HCT116 (cell line): Measurements from ENCODE around the gene MGA. TPM values are rescaled to one million over a fixed set of nuclear protein-coding genes. Genes with fewer than 3 reads are reported as not detected.

Source experiments
- ATAC-seq: fragments of 200-7000 bp; cut with Tn5 transposase; 2 replicates; pipeline ENCODE4 v1.9.1; 2020; ENCODE audit warnings: mild to moderate bottlenecking, moderate library complexity
- BruUV-seq: library from RNA; stranded (reverse); fragments of 400-500 nt; replicated peaks from 2 replicates; lab custom pipeline; 2021; lab: Mats Ljungman, UMichigan
- CTCF ChIA-PET: fragments of 300-600 bp; sonication (Branson Sonifier 250); formaldehyde crosslinking; loops from one replicate; lab custom pipeline; 2021; ENCODE audit warnings: antibody characterized with exemption; lab: Charles Lee
- POLR2A ChIA-PET: fragments of 300-600, 350-600 bp; sonication (Branson Sonifier 250); formaldehyde crosslinking; loops from one replicate; lab custom pipeline; 2021; ENCODE audit warnings: antibody characterized with exemption; lab: Charles Lee
- RAD21 ChIA-PET, 2 experiments: fragments of 300-600 bp; sonication (Branson Sonifier 250); formaldehyde crosslinking; loops; one replicate each; lab custom pipeline; 2023; ENCODE audit warnings: low total read pairs in 2 of 2; ENCODE audit not compliant: uncharacterized antibody in 2 of 2, unreplicated experiment in 2 of 2, low non-redundant PET in 1 of 2; lab: Charles Lee
- DNase-seq: peaks from one replicate; pipeline ENCODE4 v3.0.0-alpha.2; 2010; ENCODE audit warnings: low read depth, low spot score
- H2AFZ ChIP-seq: fragments of 200-600 bp; shearing (Covaris generic), sonication (generic); 2 replicates; pipeline ENCODE4 v1.6.1; 2017; ENCODE audit warnings: low read depth, mixed run types, mixed read lengths, antibody characterized with exemption, low read length; ENCODE audit not compliant: poor library complexity, severe bottlenecking
- H3K27ac ChIP-seq: 2 replicates; pipeline ENCODE4 v1.5.1; 2012; ENCODE audit warnings: low read depth, low read length
- H3K27me3 ChIP-seq: fragments of 200-600 bp; sonication (generic); 2 replicates; pipeline ENCODE4 v1.6.1; 2016; ENCODE audit warnings: mixed run types, low read length, mixed read lengths; ENCODE audit not compliant: insufficient read depth
- H3K36me3 ChIP-seq, 2 experiments: fragments of 200-500 bp in 1 of 2; fragments of 200-600 bp in 1 of 2; sonication (Bioruptor generic) in 1 of 2; sonication (generic) in 1 of 2; 2 replicates each; pipeline versions ENCODE4 v1.5.1 to v1.6.1; 2014 to 2016; ENCODE audit warnings: low read length in 2 of 2, inconsistent platforms in 1 of 2, mixed read lengths in 1 of 2, mixed run types in 1 of 2; ENCODE audit not compliant: insufficient read depth in 2 of 2, control insufficient read depth in 1 of 2
- H3K4me1 ChIP-seq, 2 experiments: fragments of 200-600 bp in 1 of 2; sonication (generic) in 1 of 2; 2 replicates each; pipeline versions ENCODE4 v1.5.1 to v1.6.1; 2012 to 2017; ENCODE audit warnings: low read length in 2 of 2, inconsistent platforms in 1 of 2, mild to moderate bottlenecking in 1 of 2, mixed read lengths in 1 of 2, mixed run types in 1 of 2, moderate library complexity in 1 of 2; ENCODE audit not compliant: insufficient read depth in 2 of 2, control insufficient read depth in 1 of 2
- H3K4me2 ChIP-seq: fragments of 200-600 bp; sonication (generic); 2 replicates; pipeline ENCODE4 v1.6.1; 2017; ENCODE audit warnings: mixed run types, low read length, mixed read lengths
- H3K4me3 ChIP-seq, 2 experiments: fragments of 200-600 bp in 1 of 2; sonication (generic) in 1 of 2; replicated peaks in 1 of 2; 2 replicates each; pipeline ENCODE4 v1.5.1; 2011 to 2016; ENCODE audit warnings: low read length in 2 of 2, control low read depth in 1 of 2, low read depth in 1 of 2, mild to moderate bottlenecking in 1 of 2, mixed read lengths in 1 of 2, mixed run types in 1 of 2
- H3K79me2 ChIP-seq: fragments of 200-600 bp; sonication (generic); 2 replicates; pipeline ENCODE4 v1.6.1; 2017; ENCODE audit warnings: mild to moderate bottlenecking, mixed run types, low read length, moderate library complexity, mixed read lengths; ENCODE audit not compliant: insufficient read depth
- H3K9ac ChIP-seq: fragments of 200-600 bp; sonication (generic); 2 replicates; pipeline ENCODE4 v1.6.1; 2016; ENCODE audit warnings: low read length, mixed read lengths
- H3K9me2 ChIP-seq: fragments of 200-600 bp; sonication (generic), shearing (Covaris generic); 2 replicates; pipeline ENCODE4 v1.6.1; 2017; ENCODE audit warnings: mixed run types, mild to moderate bottlenecking, moderate library complexity; ENCODE audit not compliant: insufficient read depth
- H3K9me3 ChIP-seq, 2 experiments: fragments of 200-500 bp in 1 of 2; fragments of 200-600 bp in 1 of 2; sonication (Bioruptor generic) in 1 of 2; sonication (generic) in 1 of 2; 2 replicates each; pipeline ENCODE4 v1.6.1; 2014 to 2017; ENCODE audit warnings: low read length in 2 of 2, mixed read lengths in 2 of 2, inconsistent platforms in 1 of 2, low read depth in 1 of 2, mild to moderate bottlenecking in 1 of 2, mixed run types in 1 of 2, moderate library complexity in 1 of 2; ENCODE audit not compliant: control insufficient read depth in 1 of 2, insufficient read depth in 1 of 2
- H4K20me1 ChIP-seq: fragments of 200-600 bp; sonication (generic), shearing (Covaris generic); 2 replicates; pipeline ENCODE4 v1.6.1; 2017; ENCODE audit warnings: mixed run types, mild to moderate bottlenecking, moderate library complexity; ENCODE audit not compliant: insufficient read depth
- CBX3 ChIP-seq: IDR thresholded peaks from 2 replicates; pipeline ENCODE4 v1.6.1; 2012; ENCODE audit warnings: low read depth
- CEBPB ChIP-seq: IDR thresholded peaks from 2 replicates; pipeline ENCODE4 v1.6.1; 2012; ENCODE audit warnings: low read depth
- CTCF ChIP-seq, 3 experiments: fragments of 200-600 bp in 1 of 3; sonication (generic) in 1 of 3; IDR thresholded peaks in 2 of 3; conservative IDR thresholded peaks in 1 of 3; 2 replicates each; pipeline ENCODE4 v1.5.1; 2012 to 2017; ENCODE audit warnings: low read depth in 2 of 3, low read length in 2 of 3, antibody characterized with exemption in 1 of 3, borderline replicate concordance in 1 of 3, control low read depth in 1 of 3, mild to moderate bottlenecking in 1 of 3, mixed read lengths in 1 of 3, mixed run types in 1 of 3, moderate library complexity in 1 of 3; ENCODE audit not compliant: insufficient read depth in 1 of 3
- EGR1 ChIP-seq: IDR thresholded peaks from 2 replicates; pipeline ENCODE4 v1.6.1; 2012; ENCODE audit warnings: low read depth
- ELF1 ChIP-seq: IDR thresholded peaks from 2 replicates; pipeline ENCODE4 v1.6.1; 2012; ENCODE audit warnings: low read depth, borderline replicate concordance
- EZH2 ChIP-seq: fragments of 200-600 bp; sonication (generic); IDR thresholded peaks from 2 replicates; pipeline ENCODE4 v1.6.1; 2017; ENCODE audit warnings: antibody characterized with exemption, mixed run types
- FOSL1 ChIP-seq: IDR thresholded peaks from 2 replicates; pipeline ENCODE4 v1.6.1; 2012; ENCODE audit warnings: low read depth
- JUND ChIP-seq: IDR thresholded peaks from 2 replicates; pipeline ENCODE4 v1.6.1; 2012
- POLR2A ChIP-seq: IDR thresholded peaks from 2 replicates; pipeline ENCODE4 v1.7.0; 2011; ENCODE audit warnings: borderline replicate concordance; ENCODE audit not compliant: insufficient read depth, insufficient read length; ENCODE audit errors: extremely low read depth
- POLR2AphosphoS5 ChIP-seq: IDR thresholded peaks from 2 replicates; pipeline ENCODE4 v1.6.1; 2011; ENCODE audit warnings: mild to moderate bottlenecking, low read depth, low read length, moderate library complexity
- RAD21 ChIP-seq: IDR thresholded peaks from 2 replicates; pipeline ENCODE4 v1.6.1; 2012; ENCODE audit warnings: low read depth, mild to moderate bottlenecking
- SIN3A ChIP-seq: IDR thresholded peaks from 2 replicates; pipeline ENCODE4 v1.6.1; 2012; ENCODE audit warnings: low read depth
- SP1 ChIP-seq: IDR thresholded peaks from 2 replicates; pipeline ENCODE4 v1.6.1; 2012; ENCODE audit warnings: low read depth
- SRF ChIP-seq: IDR thresholded peaks from 2 replicates; pipeline ENCODE4 v1.6.1; 2012; ENCODE audit warnings: low read depth
- TCF7L2 ChIP-seq: IDR thresholded peaks from 2 replicates; pipeline ENCODE4 v1.7.0; 2011; ENCODE audit warnings: borderline replicate concordance, inconsistent platforms; ENCODE audit not compliant: insufficient read depth, insufficient read length; ENCODE audit errors: extremely low read depth
- YY1 ChIP-seq: IDR thresholded peaks from 2 replicates; pipeline ENCODE4 v1.6.1; 2011; ENCODE audit warnings: low read length, low read depth, moderate library complexity, mild to moderate bottlenecking; ENCODE audit not compliant: insufficient replicate concordance; ENCODE audit errors: extremely low read depth
- ZBTB33 ChIP-seq: IDR thresholded peaks from 2 replicates; pipeline ENCODE4 v1.6.1; 2011; ENCODE audit warnings: mild to moderate bottlenecking, low read length, moderate library complexity; ENCODE audit not compliant: insufficient replicate concordance; ENCODE audit errors: extremely low read depth
- ZFX ChIP-seq: fragments of 450-650 bp; IDR thresholded peaks from 2 replicates; pipeline ENCODE4 v1.6.1; 2017
- intact Hi-C: fragments of 100-400 bp; cut with micrococcal nuclease; formaldehyde crosslinking; loops from 2 replicates; pipeline ENCODE4 v1.10.0; 2022
- total RNA-seq: library from RNA; stranded (reverse); gene quantifications from one replicate; pipeline ENCODE4 v1.2.1, GENCODE V29; 2021; ENCODE audit not compliant: unreplicated experiment
- TF ChIP-seq, protein P1 (sequence below): IDR thresholded peaks from 2 replicates; pipeline ENCODE4 v1.6.1; 2012
- TF ChIP-seq, protein P2 (sequence below): IDR thresholded peaks from 2 replicates; pipeline ENCODE4 v1.6.1; 2012

MGA gene
- total RNA-seq, 1 experiment from 2014 or later = 28.9 TPM

DNA sequence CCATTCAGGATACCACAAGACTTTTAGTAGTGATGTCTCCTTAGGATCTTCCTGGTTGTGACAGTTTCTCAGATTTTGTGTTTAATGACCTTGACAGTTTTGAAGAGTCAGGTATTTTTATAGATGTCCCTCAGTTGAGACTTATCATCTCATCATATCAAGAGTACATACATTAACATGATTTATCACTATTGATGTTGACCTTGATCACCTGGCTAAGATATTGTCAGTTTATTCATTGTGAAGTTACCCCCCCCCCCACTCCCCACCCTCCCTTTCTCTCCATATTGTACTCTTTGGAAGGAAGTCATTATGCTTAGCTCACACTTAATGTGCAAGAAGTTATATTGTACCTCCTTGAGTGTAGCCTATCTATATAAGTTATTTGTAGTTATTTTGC, 42.9 kb downstream of the MGA start:
- intact Hi-C loops = no loop called here
- H3K4me1 ChIP-seq = no peaks in the 10 kb centered on the region
- H3K4me3 ChIP-seq = no peak overlapping the region
- ChIA-PET CTCF (no interaction called here), POLR2A (no interaction called here), RAD21 (no interaction called here)
- H3K4me2 ChIP-seq = no peak overlapping the region
- H4K20me1 ChIP-seq = no peaks in the 10 kb centered on the region
- no peaks in the 10 kb centered on the region for H3K9me2 ChIP-seq
- H2AFZ ChIP-seq = no peak overlapping the region
- H3K9me3 ChIP-seq = no peaks in the 10 kb centered on the region
- peaks cover 46% of the 10 kb centered on the region for H3K79me2 ChIP-seq
- ATAC-seq = no peak
- H3K27me3 ChIP-seq = no peaks in the 10 kb centered on the region
- BruUV-seq = no TSS peak
- peaks cover 0 to 3% of the 10 kb centered on the region in 2 experiments; a peak in 1 of 4 replicates for H3K36me3 ChIP-seq
- H3K9ac ChIP-seq = no peak overlapping the region
- no peak for TF ChIP-seq FOSL1
- no peak for TF ChIP-seq CBX3
- TF ChIP-seq EZH2 = no peak
- no peak for TF ChIP-seq CEBPB
- TF ChIP-seq JUND = no peak
- TF ChIP-seq SRF = no peak
- no peak for TF ChIP-seq EGR1
- TF ChIP-seq, protein P1, sequence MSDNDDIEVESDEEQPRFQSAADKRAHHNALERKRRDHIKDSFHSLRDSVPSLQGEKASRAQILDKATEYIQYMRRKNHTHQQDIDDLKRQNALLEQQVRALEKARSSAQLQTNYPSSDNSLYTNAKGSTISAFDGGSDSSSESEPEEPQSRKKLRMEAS = no peak
- no peak for TF ChIP-seq SP1
- TF ChIP-seq POLR2AphosphoS5 = no peak
- no peak for TF ChIP-seq TCF7L2
- TF ChIP-seq ZFX = no peak
- TF ChIP-seq RAD21 = no peak
- no peak for TF ChIP-seq ELF1
- TF ChIP-seq CTCF (IDR thresholded peaks at IDR 0.05 in 2 of 3, conservative IDR thresholded peaks at IDR 0.05 in 1 of 3; ENCODE audit: borderline replicate concordance in 1 of 3, insufficient read depth in 1 of 3, low read depth in 2 of 3, low read length in 2 of 3) = no peak
- no peak for TF ChIP-seq YY1
- TF ChIP-seq SIN3A = no peak
- no peak for TF ChIP-seq ZBTB33
- no peak for TF ChIP-seq POLR2A
- TF ChIP-seq, protein P2, sequence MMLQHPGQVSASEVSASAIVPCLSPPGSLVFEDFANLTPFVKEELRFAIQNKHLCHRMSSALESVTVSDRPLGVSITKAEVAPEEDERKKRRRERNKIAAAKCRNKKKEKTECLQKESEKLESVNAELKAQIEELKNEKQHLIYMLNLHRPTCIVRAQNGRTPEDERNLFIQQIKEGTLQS = no peak
- no peak overlapping the region for H3K27ac ChIP-seq
- DNase-seq = no peak
